Neural cell (in vitro differentiated cells): Measurements from ENCODE around the gene PANX2. TPM values are rescaled to one million over a fixed set of nuclear protein-coding genes. Genes with fewer than 3 reads are reported as not detected.
A peak's percentile ranks its signal among the peaks of the same experiment; 100 is the strongest.

Experiments used
- H2AFZ ChIP-seq: fragments of 200-600, 300-800 bp; sonication (generic), shearing (Covaris generic); 2 replicates; pipeline ENCODE4 v1.6.0; 2014; ENCODE audit warnings: low read depth, mild to moderate bottlenecking, antibody characterized with exemption, low read length, moderate library complexity
- H3F3A ChIP-seq: fragments of 200-600 bp; shearing (Covaris generic); 2 replicates; pipeline ENCODE4 v1.6.1; 2016; ENCODE audit warnings: mild to moderate bottlenecking, moderate library complexity, mixed read lengths, antibody characterized with exemption, low read length; ENCODE audit not compliant: insufficient read depth, poor library complexity, severe bottlenecking
- H3K27ac ChIP-seq: fragments of 200-600, 300-800 bp; sonication (generic), shearing (Covaris generic); 2 replicates; pipeline ENCODE4 v1.5.1; 2014; ENCODE audit warnings: mild to moderate bottlenecking, low read length, moderate library complexity
- H3K27me3 ChIP-seq: fragments of 300-800, 200-600 bp; sonication (generic), shearing (Covaris generic); 2 replicates; pipeline ENCODE4 v1.6.0; 2014; ENCODE audit warnings: mild to moderate bottlenecking, low read depth, low read length, moderate library complexity; ENCODE audit not compliant: insufficient read depth
- H3K36me3 ChIP-seq: fragments of 300-800, 200-600 bp; sonication (generic), shearing (Covaris generic); 2 replicates; pipeline ENCODE4 v1.5.1; 2014; ENCODE audit warnings: mild to moderate bottlenecking, antibody characterized with exemption, low read length, moderate library complexity; ENCODE audit not compliant: insufficient read depth
- H3K4me2 ChIP-seq: fragments of 300-800, 200-600 bp; sonication (generic), shearing (Covaris generic); 2 replicates; pipeline ENCODE4 v1.6.0; 2014; ENCODE audit warnings: mild to moderate bottlenecking, low read length
- H3K4me3 ChIP-seq: fragments of 300-800, 200-600 bp; sonication (generic), shearing (Covaris generic); 2 replicates; pipeline ENCODE4 v1.5.1; 2014; ENCODE audit warnings: mild to moderate bottlenecking, low read length, moderate library complexity
- H3K79me2 ChIP-seq: fragments of 200-600 bp; shearing (Covaris generic); replicated peaks from 2 replicates; pipeline ENCODE4 v1.6.0; 2014; ENCODE audit warnings: mild to moderate bottlenecking, low read length, moderate library complexity; ENCODE audit not compliant: insufficient read depth
- H3K9ac ChIP-seq: fragments of 300-800, 200-600 bp; sonication (generic), shearing (Covaris generic); 2 replicates; pipeline ENCODE4 v1.6.1; 2016; ENCODE audit warnings: mild to moderate bottlenecking, low read length, mixed read lengths
- H3K9me2 ChIP-seq: fragments of 200-600 bp; shearing (Covaris generic); 2 replicates; pipeline ENCODE4 v1.6.1; 2016; ENCODE audit warnings: mild to moderate bottlenecking, low read length, mixed read lengths; ENCODE audit not compliant: insufficient read depth
- H3K9me3 ChIP-seq: fragments of 200-600, 300-800 bp; sonication (generic), shearing (Covaris generic); 2 replicates; pipeline ENCODE4 v1.6.1; 2016; ENCODE audit warnings: mild to moderate bottlenecking, mixed run types, low read length, moderate library complexity, mixed read lengths
- H4K20me1 ChIP-seq: fragments of 200-600 bp; shearing (Covaris generic); 2 replicates; pipeline ENCODE4 v1.6.1; 2016; ENCODE audit warnings: mild to moderate bottlenecking, mixed run types; ENCODE audit not compliant: insufficient read depth
- EP300 ChIP-seq: fragments of 450-650 bp; conservative IDR thresholded peaks from 2 replicates; pipeline ENCODE4 v1.6.1; 2014; ENCODE audit warnings: antibody characterized with exemption, mild to moderate bottlenecking, moderate library complexity; ENCODE audit not compliant: poor library complexity, severe bottlenecking
- EZH2 ChIP-seq: fragments of 200-600, 300-800 bp; shearing (Covaris generic), sonication (generic); IDR thresholded peaks from 2 replicates; pipeline ENCODE4 v1.6.1; 2014; ENCODE audit warnings: antibody characterized with exemption, low read length, borderline replicate concordance, mild to moderate bottlenecking; ENCODE audit not compliant: insufficient read depth, poor library complexity, severe bottlenecking
- MXI1 ChIP-seq: fragments of 450-650 bp; conservative IDR thresholded peaks from 2 replicates; pipeline ENCODE4 v1.6.1; 2014; ENCODE audit warnings: antibody characterized with exemption, mild to moderate bottlenecking; ENCODE audit not compliant: poor library complexity, severe bottlenecking
- POLR2AphosphoS5 ChIP-seq: IDR thresholded peaks from 2 replicates; pipeline ENCODE4 v1.6.1; 2012
- RAD21 ChIP-seq: fragments of 450-650 bp; conservative IDR thresholded peaks from 2 replicates; pipeline ENCODE4 v1.6.1; 2014; ENCODE audit warnings: antibody characterized with exemption, mild to moderate bottlenecking, moderate library complexity
- SMC3 ChIP-seq: fragments of 450-650 bp; conservative IDR thresholded peaks from 2 replicates; pipeline ENCODE4 v1.6.1; 2014; ENCODE audit warnings: antibody characterized with exemption, mild to moderate bottlenecking, moderate library complexity; ENCODE audit not compliant: poor library complexity
- TAF1 ChIP-seq: IDR thresholded peaks from 2 replicates; pipeline ENCODE4 v1.6.1; 2012; ENCODE audit warnings: low read depth
- polyA plus RNA-seq: library from polyadenylated mRNA; depleted of rRNA; stranded (reverse); fragments of >200 nt; gene quantifications from 2 replicates; pipeline ENCODE4 v1.2.3, GENCODE V29; 2014
- TF ChIP-seq, protein P1 (sequence below): fragments of 450-650 bp; IDR thresholded peaks from 2 replicates; pipeline ENCODE4 v1.5.1; 2014; ENCODE audit warnings: antibody characterized with exemption, mild to moderate bottlenecking, moderate library complexity; ENCODE audit not compliant: poor library complexity, severe bottlenecking
- TF ChIP-seq, protein P2 (sequence below): IDR thresholded peaks from 2 replicates; pipeline ENCODE4 v1.6.1; 2012; ENCODE audit warnings: borderline replicate concordance

The PANX2 gene
- polyA plus RNA-seq, 1 donor from 2014 or later = 3.4 TPM

DNA sequence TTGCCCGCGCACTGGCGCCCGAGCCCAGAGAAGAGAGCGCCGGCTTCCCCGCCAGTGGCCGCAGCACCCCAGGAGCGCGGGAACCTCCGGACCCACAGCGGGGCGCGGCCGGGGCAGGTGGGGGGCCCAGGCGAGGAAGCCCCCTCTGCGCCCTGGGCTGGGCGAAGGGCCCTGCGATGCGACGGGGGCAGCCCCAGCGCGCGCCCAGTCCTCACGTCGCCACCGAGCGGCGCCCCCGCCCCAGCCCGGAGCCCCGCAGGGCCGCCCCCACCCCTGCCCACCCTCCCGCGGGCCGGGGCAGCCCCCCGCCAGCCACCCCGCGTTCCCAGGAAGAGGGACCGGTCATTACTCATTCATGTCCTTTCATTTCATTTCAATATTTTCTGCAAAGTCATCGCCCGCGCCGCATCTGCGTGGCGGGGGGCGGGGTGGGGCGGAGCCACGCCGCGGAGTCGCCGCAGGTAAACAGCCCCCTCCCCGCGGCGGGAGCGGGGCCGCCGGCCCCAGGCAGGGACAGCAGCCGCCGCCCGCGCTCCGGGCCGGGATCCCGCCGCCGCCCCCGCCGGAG, 673 bp upstream of the PANX2 start:
- no peaks in the 10 kb centered on the region for H3K79me2 ChIP-seq
- TF ChIP-seq MXI1 = no peak
- no peak for TF ChIP-seq SMC3
- TF ChIP-seq EP300 = no peak
- TF ChIP-seq TAF1 = no peak
- no peak for TF ChIP-seq POLR2AphosphoS5
- TF ChIP-seq RAD21 = no peak
- TF ChIP-seq EZH2 = no peak
- TF ChIP-seq, protein P1, sequence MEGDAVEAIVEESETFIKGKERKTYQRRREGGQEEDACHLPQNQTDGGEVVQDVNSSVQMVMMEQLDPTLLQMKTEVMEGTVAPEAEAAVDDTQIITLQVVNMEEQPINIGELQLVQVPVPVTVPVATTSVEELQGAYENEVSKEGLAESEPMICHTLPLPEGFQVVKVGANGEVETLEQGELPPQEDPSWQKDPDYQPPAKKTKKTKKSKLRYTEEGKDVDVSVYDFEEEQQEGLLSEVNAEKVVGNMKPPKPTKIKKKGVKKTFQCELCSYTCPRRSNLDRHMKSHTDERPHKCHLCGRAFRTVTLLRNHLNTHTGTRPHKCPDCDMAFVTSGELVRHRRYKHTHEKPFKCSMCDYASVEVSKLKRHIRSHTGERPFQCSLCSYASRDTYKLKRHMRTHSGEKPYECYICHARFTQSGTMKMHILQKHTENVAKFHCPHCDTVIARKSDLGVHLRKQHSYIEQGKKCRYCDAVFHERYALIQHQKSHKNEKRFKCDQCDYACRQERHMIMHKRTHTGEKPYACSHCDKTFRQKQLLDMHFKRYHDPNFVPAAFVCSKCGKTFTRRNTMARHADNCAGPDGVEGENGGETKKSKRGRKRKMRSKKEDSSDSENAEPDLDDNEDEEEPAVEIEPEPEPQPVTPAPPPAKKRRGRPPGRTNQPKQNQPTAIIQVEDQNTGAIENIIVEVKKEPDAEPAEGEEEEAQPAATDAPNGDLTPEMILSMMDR = no peak
- TF ChIP-seq, protein P2, sequence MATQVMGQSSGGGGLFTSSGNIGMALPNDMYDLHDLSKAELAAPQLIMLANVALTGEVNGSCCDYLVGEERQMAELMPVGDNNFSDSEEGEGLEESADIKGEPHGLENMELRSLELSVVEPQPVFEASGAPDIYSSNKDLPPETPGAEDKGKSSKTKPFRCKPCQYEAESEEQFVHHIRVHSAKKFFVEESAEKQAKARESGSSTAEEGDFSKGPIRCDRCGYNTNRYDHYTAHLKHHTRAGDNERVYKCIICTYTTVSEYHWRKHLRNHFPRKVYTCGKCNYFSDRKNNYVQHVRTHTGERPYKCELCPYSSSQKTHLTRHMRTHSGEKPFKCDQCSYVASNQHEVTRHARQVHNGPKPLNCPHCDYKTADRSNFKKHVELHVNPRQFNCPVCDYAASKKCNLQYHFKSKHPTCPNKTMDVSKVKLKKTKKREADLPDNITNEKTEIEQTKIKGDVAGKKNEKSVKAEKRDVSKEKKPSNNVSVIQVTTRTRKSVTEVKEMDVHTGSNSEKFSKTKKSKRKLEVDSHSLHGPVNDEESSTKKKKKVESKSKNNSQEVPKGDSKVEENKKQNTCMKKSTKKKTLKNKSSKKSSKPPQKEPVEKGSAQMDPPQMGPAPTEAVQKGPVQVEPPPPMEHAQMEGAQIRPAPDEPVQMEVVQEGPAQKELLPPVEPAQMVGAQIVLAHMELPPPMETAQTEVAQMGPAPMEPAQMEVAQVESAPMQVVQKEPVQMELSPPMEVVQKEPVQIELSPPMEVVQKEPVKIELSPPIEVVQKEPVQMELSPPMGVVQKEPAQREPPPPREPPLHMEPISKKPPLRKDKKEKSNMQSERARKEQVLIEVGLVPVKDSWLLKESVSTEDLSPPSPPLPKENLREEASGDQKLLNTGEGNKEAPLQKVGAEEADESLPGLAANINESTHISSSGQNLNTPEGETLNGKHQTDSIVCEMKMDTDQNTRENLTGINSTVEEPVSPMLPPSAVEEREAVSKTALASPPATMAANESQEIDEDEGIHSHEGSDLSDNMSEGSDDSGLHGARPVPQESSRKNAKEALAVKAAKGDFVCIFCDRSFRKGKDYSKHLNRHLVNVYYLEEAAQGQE = no peak
- H2AFZ ChIP-seq = no peak overlapping the region
- H3K4me2 ChIP-seq = no peak overlapping the region
- H3F3A ChIP-seq = no peaks in the 10 kb centered on the region
- peak overlapping the region; percentile 58 for H3K4me3 ChIP-seq
- H3K36me3 ChIP-seq = no peaks in the 10 kb centered on the region
- no peaks in the 10 kb centered on the region for H3K9me3 ChIP-seq
- H3K9me2 ChIP-seq = no peaks in the 10 kb centered on the region
- no peak overlapping the region for H3K27ac ChIP-seq
- peaks cover 10% of the 10 kb centered on the region for H3K27me3 ChIP-seq
- no peaks in the 10 kb centered on the region for H4K20me1 ChIP-seq
- peak overlapping the region; percentile 44 for H3K9ac ChIP-seq

DNA sequence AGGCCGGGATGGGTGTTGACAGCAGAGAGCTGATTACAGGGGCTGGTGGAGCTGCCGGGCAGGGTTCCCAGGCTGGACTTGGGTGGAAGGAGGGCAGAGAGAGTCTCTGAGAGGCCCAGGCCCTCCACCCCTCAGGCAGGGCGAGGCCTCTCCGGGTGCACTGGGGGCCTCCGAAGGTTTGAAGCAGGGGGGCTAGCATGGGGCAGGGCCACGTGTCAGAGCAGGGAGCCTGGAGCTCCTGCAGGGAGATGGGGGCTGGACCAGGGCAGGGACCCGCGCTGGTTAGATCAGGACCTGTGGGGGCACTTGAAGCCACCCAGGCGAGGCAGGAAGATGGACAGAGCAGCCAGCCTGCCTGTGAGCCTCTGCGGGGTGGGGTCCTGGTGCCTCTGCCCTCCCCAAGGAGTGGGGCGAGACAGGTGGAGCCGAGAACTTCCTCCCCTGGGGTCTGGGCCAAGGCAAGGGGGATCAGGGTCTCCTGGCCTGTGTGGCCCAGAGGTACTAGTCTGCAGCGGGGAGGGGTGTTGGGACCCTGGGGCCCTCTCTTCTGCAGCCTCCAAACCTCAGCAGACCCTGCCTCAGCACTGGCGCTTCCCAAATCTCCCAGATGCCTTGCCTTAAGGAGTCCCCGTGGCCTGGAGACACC, 911 bp downstream of the PANX2 start:
- peak overlapping the region; percentile 68 for H3K4me3 ChIP-seq
- no peaks in the 10 kb centered on the region for H3F3A ChIP-seq
- peaks cover 10% of the 10 kb centered on the region for H3K27me3 ChIP-seq
- H3K9ac ChIP-seq = peak overlapping the region; percentile 68
- no peaks in the 10 kb centered on the region for H4K20me1 ChIP-seq
- TF ChIP-seq, protein P1 = no peak
- TF ChIP-seq POLR2AphosphoS5 (no peak), RAD21 (no peak), EZH2 (no peak), MXI1 (no peak), EP300 (no peak), TAF1 (no peak), SMC3 (no peak)
- TF ChIP-seq, protein P2 = no peak
- H3K27ac ChIP-seq = no peak overlapping the region
- no peaks in the 10 kb centered on the region for H3K9me2 ChIP-seq
- H2AFZ ChIP-seq = no peak overlapping the region
- peak overlapping the region; percentile 68 for H3K4me2 ChIP-seq
- H3K79me2 ChIP-seq = no peaks in the 10 kb centered on the region
- no peaks in the 10 kb centered on the region for H3K36me3 ChIP-seq
- no peaks in the 10 kb centered on the region for H3K9me3 ChIP-seq
